Spleen (tissue), 7 donors: Measurements from ENCODE around the gene MEGF9.

Experiments
- CTCF ChIP-seq, 11 experiments: fragments of 200-600 bp in 7 of 11; fragments of 450-650 bp in 4 of 11; sonication (generic) in 4 of 11; IDR thresholded peaks in 8 of 11; conservative IDR thresholded peaks in 3 of 11; 1 replicate in 7 of 11; 2 replicates in 4 of 11; pipeline versions ENCODE4 v1.4.0 to v1.8.0; 2016 to 2021; ENCODE audit warnings: antibody characterized with exemption in 11 of 11, inconsistent platforms in 4 of 11, mild to moderate bottlenecking in 1 of 11
- POLR2AphosphoS5 ChIP-seq, 3 donors: sonication (generic); formaldehyde crosslinking; IDR thresholded peaks; one replicate each; pipeline ENCODE4 v1.5.1; 2017; ENCODE audit warnings: antibody characterized with exemption in 3 of 3
- donor health status: DM: no; HTN: no; CAD: no; lungs with moderate emphysema.
- donor health status: DM: no; HTN: no; CAD: no.
- donor health status: DM: no; HTN: no; CAD: no.

GRCh38 chr9:120611690-120612068 lies 102.6 kb downstream of the MEGF9 start:
- TF ChIP-seq POLR2AphosphoS5 (IDR thresholded peaks at IDR 0.05) (no peak), CTCF (IDR thresholded peaks at IDR 0.05 in 8 of 11, conservative IDR thresholded peaks at IDR 0.05 in 3 of 11) (no peak)
